HG03442 (cell line): ENCODE data around the gene TRAF2.

Experiments
- ATAC-seq: cut with Tn5 transposase; IDR thresholded peaks from one replicate; pipeline ENCODE4 v1.9.1; 2021; ENCODE audit warnings: mild to moderate bottlenecking, moderate library complexity; ENCODE audit not compliant: unreplicated experiment

Gene TRAF2

DNA sequence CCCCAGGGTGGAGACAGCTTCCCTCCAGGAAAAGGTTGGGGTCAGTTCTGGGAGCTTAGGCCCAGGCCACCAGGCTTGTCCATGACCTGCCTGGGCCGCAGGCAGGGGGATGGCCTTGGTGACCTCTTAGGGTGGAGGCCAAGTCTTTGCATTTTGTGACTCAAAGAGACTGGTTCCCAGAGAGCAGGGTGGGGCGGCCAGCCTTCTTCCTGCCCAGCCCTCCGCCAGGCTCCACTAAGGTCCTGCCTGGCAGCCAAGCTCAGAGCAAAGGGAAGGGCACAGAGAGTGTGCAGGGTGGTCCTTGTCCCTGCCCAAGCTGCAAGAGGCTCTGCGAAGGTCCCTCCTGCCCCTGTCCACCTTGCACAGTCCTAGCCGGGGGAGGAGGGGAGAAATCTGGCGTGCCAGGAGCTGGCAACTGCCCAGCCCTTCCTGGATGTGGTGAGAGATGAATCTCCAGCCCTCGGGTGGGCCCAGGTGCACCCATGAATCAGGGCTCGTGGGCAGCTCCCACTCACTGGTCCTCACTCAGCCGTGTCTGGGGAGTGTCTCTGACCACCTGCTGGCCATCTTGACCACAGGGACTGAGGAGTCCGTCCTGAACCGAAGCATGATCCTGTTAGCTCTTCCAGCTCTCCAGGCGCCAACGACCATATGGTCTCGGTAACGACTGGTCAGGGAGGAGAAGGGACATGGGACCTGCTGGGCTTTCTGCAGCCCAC lies 88.7 kb downstream of the TRAF2 start:
- no peak for ATAC-seq

DNA sequence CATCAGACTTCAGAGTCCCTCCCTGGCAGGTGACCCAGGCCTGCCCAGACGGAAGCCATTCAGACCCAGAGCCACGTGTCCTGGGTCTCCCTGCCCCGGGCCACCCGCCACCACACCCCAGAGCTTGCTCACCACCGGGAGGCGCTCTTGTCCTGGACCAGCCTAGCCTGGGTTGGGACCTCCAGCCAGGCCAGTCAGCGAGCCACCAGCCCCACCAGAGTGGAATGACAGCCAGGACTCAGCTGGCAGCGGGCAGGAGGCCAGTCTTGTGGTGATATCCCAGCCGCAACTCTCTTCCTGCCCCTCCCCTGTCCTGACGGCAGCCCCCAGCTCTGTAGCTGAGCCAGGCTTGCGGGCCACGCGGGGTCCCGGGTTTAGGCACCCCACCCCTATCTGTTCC lies 89.3 kb downstream of the TRAF2 start:
- ATAC-seq: no peak
